Hepatocyte (in vitro differentiated cells): ENCODE data around the gene TAL1.

Source experiments
- CTCF ChIP-seq: fragments of 200-600 bp; sonication (generic); IDR thresholded peaks from 2 replicates; pipeline ENCODE4 v1.5.1; 2016; ENCODE audit warnings: antibody characterized with exemption, mild to moderate bottlenecking; ENCODE audit not compliant: poor library complexity
- EZH2 ChIP-seq: fragments of 200-600 bp; sonication (generic); IDR thresholded peaks from 2 replicates; pipeline ENCODE4 v1.6.1; 2016; ENCODE audit warnings: antibody characterized with exemption, mild to moderate bottlenecking, borderline replicate concordance

- no peak for TF ChIP-seq EZH2
- TF ChIP-seq CTCF: no peak
Observed at GRCh38 chr1:47208374-47208850, 23.6 kb downstream of the TAL1 start.
